ENCODE measurements around the gene CTPS2. TPM values are rescaled to one million over a fixed set of nuclear protein-coding genes. Genes with fewer than 3 reads are reported as not detected.
A peak's percentile ranks its signal among the peaks of the same experiment; 100 is the strongest.
"Not testable (repeated sequence)": the region's sequence is repeated elsewhere in the genome, so short reads cannot be mapped to it uniquely, and the experiment has no call there.

The CTPS2 gene
- polyA plus RNA-seq, 1 experiment, result 3.7 TPM

GRCh38 chrX:16619024-16619423 is 93.4 kb downstream of the CTPS2 start:
- no peak for TF ChIP-seq CTCF (IDR thresholded peaks at IDR 0.05; ENCODE audit: insufficient read depth, low read depth, low read length)
- Histone ChIP-seq H3K4me3 (ENCODE audit: low read depth, low read length) (no peak overlapping the region), H3K36me3 (ENCODE audit: control insufficient read depth, insufficient read depth, low read length) (no peaks in the 10 kb centered on the region; the same call in 1 of the 2 replicates), H3K27me3 (ENCODE audit: control insufficient read depth, insufficient read depth, low read length) (no peaks in the 10 kb centered on the region)
- DNase-seq (ENCODE audit: low read depth), result no peak
- ChIA-PET POLR2A (no interaction called here), CTCF (interaction anchor here (1.5 kb wide), 1 partner anchor 9 kb away, joined by 5 read pairs; no protein-coding TSS in a partner anchor)

- DNase-seq (ENCODE audit: low read depth), result no peak
- CTCF ChIA-PET, result interaction anchor here (1.5 kb wide), 1 partner anchor 10 kb away, joined by 5 read pairs; no protein-coding TSS in a partner anchor
- POLR2A ChIA-PET, result no interaction called here
- Histone ChIP-seq H3K27me3 (ENCODE audit: control insufficient read depth, insufficient read depth, low read length) (no peaks in the 10 kb centered on the region), H3K36me3 (ENCODE audit: control insufficient read depth, insufficient read depth, low read length) (no peaks in the 10 kb centered on the region; the same call in 1 of the 2 replicates), H3K4me3 (ENCODE audit: low read depth, low read length) (no peak overlapping the region)
- no peak for TF ChIP-seq CTCF (IDR thresholded peaks at IDR 0.05; ENCODE audit: insufficient read depth, low read depth, low read length)
These were observed 94.0 kb downstream of the CTPS2 start for GRCh38 chrX:16618422-16618821.

- TF ChIP-seq CTCF (IDR thresholded peaks at IDR 0.05; ENCODE audit: insufficient read depth, low read depth, low read length), result no peak
- Histone ChIP-seq H3K27me3 (ENCODE audit: control insufficient read depth, insufficient read depth, low read length) (no peaks in the 10 kb centered on the region), H3K4me3 (ENCODE audit: low read depth, low read length) (no peak overlapping the region), H3K36me3 (ENCODE audit: control insufficient read depth, insufficient read depth, low read length) (no peaks in the 10 kb centered on the region; the same call in 1 of the 2 replicates)
- POLR2A ChIA-PET, result no interaction called here
- CTCF ChIA-PET, result no interaction called here
- DNase-seq (ENCODE audit: low read depth), result no peak
These were observed 95.1 kb downstream of the CTPS2 start for GRCh38 chrX:16617382-16617781.

- ChIA-PET POLR2A (no interaction called here), CTCF (no interaction called here)
- TF ChIP-seq CTCF (IDR thresholded peaks at IDR 0.05; ENCODE audit: insufficient read depth, low read depth, low read length), result no peak
- Histone ChIP-seq H3K36me3 (ENCODE audit: control insufficient read depth, insufficient read depth, low read length) (no peaks in the 10 kb centered on the region), H3K4me3 (ENCODE audit: low read depth, low read length) (no peak overlapping the region), H3K27me3 (ENCODE audit: control insufficient read depth, insufficient read depth, low read length) (no peaks in the 10 kb centered on the region)
- no peak for DNase-seq (ENCODE audit: low read depth)
These were observed 100.1 kb downstream of the CTPS2 start for GRCh38 chrX:16612257-16612897.

- POLR2A ChIA-PET; CTCF ChIA-PET; H3K27me3 ChIP-seq (ENCODE audit: control insufficient read depth, insufficient read depth, low read length); H3K36me3 ChIP-seq (ENCODE audit: control insufficient read depth, insufficient read depth, low read length); DNase-seq (ENCODE audit: low read depth); H3K4me3 ChIP-seq (ENCODE audit: low read depth, low read length): not testable (repeated sequence)
These were observed 101.8 kb downstream of the CTPS2 start for GRCh38 chrX:16610654-16611053.

- H3K4me3 ChIP-seq (ENCODE audit: low read depth, low read length), result no peak overlapping the region
- ChIA-PET CTCF (no interaction called here), POLR2A (no interaction called here)
- H3K36me3 ChIP-seq (ENCODE audit: control insufficient read depth, insufficient read depth, low read length), result no peaks in the 10 kb centered on the region
- peak; percentile 39 for DNase-seq (ENCODE audit: low read depth)
- H3K27me3 ChIP-seq (ENCODE audit: control insufficient read depth, insufficient read depth, low read length), result no peaks in the 10 kb centered on the region
- TF ChIP-seq CTCF (IDR thresholded peaks at IDR 0.05; ENCODE audit: insufficient read depth, low read depth, low read length), result no peak
These were observed 102.3 kb downstream of the CTPS2 start for GRCh38 chrX:16610121-16610621.

Measured in BJ (cell line).